ENCODE data around the gene TPBGL. TPM values are rescaled to one million over a fixed set of nuclear protein-coding genes. Genes with fewer than 3 reads are reported as not detected.

The TPBGL gene
- total RNA-seq, 1 experiment from 2014 or later = not detected

DNA sequence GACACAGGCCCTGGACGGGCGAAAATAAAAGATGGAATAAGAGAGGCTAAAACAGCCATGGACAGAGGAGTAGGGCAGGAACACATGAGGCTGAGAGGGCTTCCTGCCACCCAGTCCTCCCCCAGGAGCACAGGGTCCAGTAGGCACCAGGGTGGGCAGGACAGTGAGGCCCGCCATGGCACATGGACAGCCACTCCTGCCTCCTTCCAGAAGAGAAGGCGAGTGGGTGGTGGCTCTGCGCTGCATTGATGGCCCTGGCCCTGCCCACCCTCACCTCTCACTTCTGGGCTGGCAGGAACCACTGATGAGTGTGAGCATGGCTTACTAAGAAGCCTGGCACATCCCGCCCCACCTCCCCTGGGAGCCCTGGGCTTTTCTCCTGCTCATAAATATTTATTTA, 51.2 kb downstream of the TPBGL start:
- no peak overlapping the region for H3K4me2 ChIP-seq
- no peak overlapping the region for H3K4me3 ChIP-seq
- H4K20me1 ChIP-seq (ENCODE audit: insufficient read depth) = peaks cover 7% of the 10 kb centered on the region; the same call in 1 of the 2 replicates
- no peaks in the 10 kb centered on the region for H3K9me2 ChIP-seq (ENCODE audit: insufficient read depth)
- no TSS peak for BruUV-seq (replicated peaks)
- TF ChIP-seq, protein P1, sequence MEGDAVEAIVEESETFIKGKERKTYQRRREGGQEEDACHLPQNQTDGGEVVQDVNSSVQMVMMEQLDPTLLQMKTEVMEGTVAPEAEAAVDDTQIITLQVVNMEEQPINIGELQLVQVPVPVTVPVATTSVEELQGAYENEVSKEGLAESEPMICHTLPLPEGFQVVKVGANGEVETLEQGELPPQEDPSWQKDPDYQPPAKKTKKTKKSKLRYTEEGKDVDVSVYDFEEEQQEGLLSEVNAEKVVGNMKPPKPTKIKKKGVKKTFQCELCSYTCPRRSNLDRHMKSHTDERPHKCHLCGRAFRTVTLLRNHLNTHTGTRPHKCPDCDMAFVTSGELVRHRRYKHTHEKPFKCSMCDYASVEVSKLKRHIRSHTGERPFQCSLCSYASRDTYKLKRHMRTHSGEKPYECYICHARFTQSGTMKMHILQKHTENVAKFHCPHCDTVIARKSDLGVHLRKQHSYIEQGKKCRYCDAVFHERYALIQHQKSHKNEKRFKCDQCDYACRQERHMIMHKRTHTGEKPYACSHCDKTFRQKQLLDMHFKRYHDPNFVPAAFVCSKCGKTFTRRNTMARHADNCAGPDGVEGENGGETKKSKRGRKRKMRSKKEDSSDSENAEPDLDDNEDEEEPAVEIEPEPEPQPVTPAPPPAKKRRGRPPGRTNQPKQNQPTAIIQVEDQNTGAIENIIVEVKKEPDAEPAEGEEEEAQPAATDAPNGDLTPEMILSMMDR (conservative IDR thresholded peaks at IDR 0.05) = no peak
- no peak for TF ChIP-seq EZH2 (IDR thresholded peaks at IDR 0.05; ENCODE audit: low read depth)
- no peak overlapping the region for H2AFZ ChIP-seq
- POLR2A ChIA-PET (ENCODE audit: unreplicated experiment) = no interaction called here
- no peaks in the 10 kb centered on the region; the same call in 1 of the 2 replicates for H3K4me1 ChIP-seq (replicated peaks; ENCODE audit: insufficient read depth)
- no peaks in the 10 kb centered on the region for H3K9me3 ChIP-seq (ENCODE audit: insufficient read depth, low read depth)
- CTCF ChIA-PET = no interaction called here
- no peaks in the 10 kb centered on the region for H3K36me3 ChIP-seq (ENCODE audit: low read depth)
- H3F3A ChIP-seq (ENCODE audit: insufficient read depth, low read depth) = 0 out of 2 replicates have a peak, but pooled peaks cover 3% of the 10 kb centered on the region
- H3K27ac ChIP-seq = no peak overlapping the region
- no peak for DNase-seq
- H3K79me2 ChIP-seq (ENCODE audit: low read depth) = no peaks in the 10 kb centered on the region
- intact Hi-C loops (cut with micrococcal nuclease; ENCODE audit: unreplicated experiment) = no loop called here
- no peaks in the 10 kb centered on the region for H3K27me3 ChIP-seq (ENCODE audit: insufficient read depth, low read depth)

DNA sequence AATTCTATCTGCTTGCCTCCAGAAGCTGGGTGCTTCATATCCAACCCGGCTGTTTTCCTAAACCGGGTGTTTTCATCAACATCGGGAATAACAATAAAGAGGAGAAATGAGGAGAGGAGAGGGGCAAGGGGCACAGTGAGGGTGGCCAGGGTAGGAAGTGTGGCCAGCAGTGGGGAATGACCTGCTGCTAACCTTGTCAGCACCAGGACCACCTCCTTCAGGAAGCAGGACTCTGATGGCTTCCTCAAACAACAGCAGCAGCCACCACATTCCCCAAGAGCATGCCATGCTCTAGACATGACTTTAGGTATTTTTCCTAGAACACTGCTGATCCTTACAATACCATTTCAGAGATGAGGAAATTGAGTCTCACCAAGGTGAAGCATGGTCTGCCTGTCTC, 52.4 kb downstream of the TPBGL start:
- TF ChIP-seq EZH2 (IDR thresholded peaks at IDR 0.05; ENCODE audit: low read depth) = no peak
- TF ChIP-seq, protein P1 (conservative IDR thresholded peaks at IDR 0.05) = no peak
- H3K27ac ChIP-seq = no peak overlapping the region
- no peak overlapping the region for H2AFZ ChIP-seq
- H3K4me1 ChIP-seq (replicated peaks; ENCODE audit: insufficient read depth) = no peaks in the 10 kb centered on the region; the same call in 1 of the 2 replicates
- H3K27me3 ChIP-seq (ENCODE audit: insufficient read depth, low read depth) = no peaks in the 10 kb centered on the region
- 0 out of 2 replicates have a peak, but pooled peaks cover 2% of the 10 kb centered on the region for H3F3A ChIP-seq (ENCODE audit: insufficient read depth, low read depth)
- no peaks in the 10 kb centered on the region for H3K9me2 ChIP-seq (ENCODE audit: insufficient read depth)
- H4K20me1 ChIP-seq (ENCODE audit: insufficient read depth) = peaks cover 7% of the 10 kb centered on the region; the same call in 1 of the 2 replicates
- intact Hi-C loops (cut with micrococcal nuclease; ENCODE audit: unreplicated experiment) = no loop called here
- H3K9me3 ChIP-seq (ENCODE audit: insufficient read depth, low read depth) = no peaks in the 10 kb centered on the region
- no peaks in the 10 kb centered on the region for H3K36me3 ChIP-seq (ENCODE audit: low read depth)
- ChIA-PET POLR2A (ENCODE audit: unreplicated experiment) (no interaction called here), CTCF (no interaction called here)
- no peak for DNase-seq
- BruUV-seq (replicated peaks) = no TSS peak
- H3K79me2 ChIP-seq (ENCODE audit: low read depth) = no peaks in the 10 kb centered on the region
- no peak overlapping the region for H3K4me3 ChIP-seq
- no peak overlapping the region for H3K4me2 ChIP-seq

Other genes starting within 250 kb of the TPBGL start
- 0.11 TPM in 1 of 2 replicates, not detected in the other for gene OR2AT4, start 143.9 kb upstream of the TPBGL start, total RNA-seq (2021)
- gene SLCO2B1, start 89.7 kb upstream of the TPBGL start, total RNA-seq (2021) = 1.3 TPM in 1 of 2 replicates, not detected in the other
- 31.8 and 43.6 TPM in 2 replicates for gene ARRB1, start 110.9 kb downstream of the TPBGL start, total RNA-seq (2021)
- 3,914 and 4,011 TPM in 2 replicates for gene RPS3, start 158.7 kb downstream of the TPBGL start, total RNA-seq (2021)
- 11.1 and 18.9 TPM in 2 replicates for gene KLHL35, start 192.4 kb downstream of the TPBGL start, total RNA-seq (2021)

Measured in PC-9 (cell line).